Endothelial cell of umbilical vein (primary cell): ENCODE results near the gene ULK4. TPM values are rescaled to one million over a fixed set of nuclear protein-coding genes. Genes with fewer than 3 reads are reported as not detected.

ENCODE experiments used
- BruUV-seq: library from RNA; stranded (reverse); fragments of 400-500 nt; replicated peaks from 2 replicates; lab custom pipeline; 2021; lab: Mats Ljungman, UMichigan
- CTCF ChIA-PET: fragments of 300-600, 350-600 bp; sonication (Branson Sonifier 250); formaldehyde crosslinking; loops from one replicate; lab custom pipeline; 2021; ENCODE audit warnings: antibody characterized with exemption, inconsistent platforms; lab: Charles Lee
- POLR2A ChIA-PET: fragments of 300-600, 350-600 bp; sonication (Branson Sonifier 250); formaldehyde crosslinking; loops from one replicate; lab custom pipeline; 2021; ENCODE audit warnings: antibody characterized with exemption, inconsistent platforms; lab: Charles Lee
- DNase-seq: peaks from one replicate; pipeline ENCODE4 v3.0.0-alpha.2; 2011; ENCODE audit warnings: low read depth, low spot score
- FAIRE-seq: peaks from 2 replicates; lab custom pipeline; 2011; peaks lifted over from hg19 to GRCh38; lab: Jason Lieb, UNC
- H2AFZ ChIP-seq: 2 replicates; pipeline ENCODE4 v1.6.0; 2012; ENCODE audit warnings: low read depth, low read length, control low read depth, inconsistent platforms
- H3K27ac ChIP-seq: 2 replicates; pipeline ENCODE4 v1.5.1; 2011; ENCODE audit warnings: low read depth, mild to moderate bottlenecking, control low read depth, low read length, moderate library complexity; ENCODE audit not compliant: insufficient read depth
- H3K27me3 ChIP-seq, 2 experiments: 2 replicates each; pipeline versions ENCODE4 v1.6.0 to v1.6.1; 2011; ENCODE audit warnings: low read length in 2 of 2, mixed read lengths in 1 of 2; ENCODE audit not compliant: control insufficient read depth in 2 of 2, insufficient read depth in 2 of 2
- H3K36me3 ChIP-seq, 2 experiments: 2 replicates in 1 of 2; 3 replicates in 1 of 2; pipeline ENCODE4 v1.5.1; 2011; ENCODE audit warnings: low read length in 2 of 2, mild to moderate bottlenecking in 1 of 2, moderate library complexity in 1 of 2; ENCODE audit not compliant: control insufficient read depth in 2 of 2, insufficient read depth in 2 of 2; ENCODE audit errors: extremely low read depth in 1 of 2
- H3K4me1 ChIP-seq: 3 replicates; pipeline ENCODE4 v1.5.1; 2011; ENCODE audit warnings: mild to moderate bottlenecking, low read length; ENCODE audit not compliant: control insufficient read depth, insufficient read depth; ENCODE audit errors: extremely low read depth
- H3K4me2 ChIP-seq: 2 replicates; pipeline ENCODE4 v1.6.1; 2011; ENCODE audit warnings: low read length, control low read depth, mixed read lengths; ENCODE audit not compliant: insufficient read depth
- H3K4me3 ChIP-seq, 3 experiments: fragments of 200-600 bp in 1 of 3; sonication (generic), shearing (Covaris generic) in 1 of 3; replicated peaks in 1 of 3; 2 replicates each; pipeline ENCODE4 v1.5.1; 2011 to 2016; ENCODE audit warnings: control low read depth in 3 of 3, low read length in 3 of 3, mild to moderate bottlenecking in 2 of 3, inconsistent platforms in 1 of 3, low read depth in 1 of 3, moderate library complexity in 1 of 3; ENCODE audit not compliant: insufficient read depth in 1 of 3
- H3K79me2 ChIP-seq: 2 replicates; pipeline ENCODE4 v1.6.0; 2012; ENCODE audit warnings: low read length, inconsistent platforms; ENCODE audit not compliant: control insufficient read depth, insufficient read depth
- H3K9ac ChIP-seq: replicated peaks from 2 replicates; pipeline ENCODE3; 2011; ENCODE audit warnings: low read length, control low read depth; ENCODE audit not compliant: insufficient read depth; ENCODE audit errors: extremely low read depth
- H3K9me1 ChIP-seq: replicated peaks from 3 replicates; pipeline ENCODE4 v1.6.0; 2011; ENCODE audit warnings: mild to moderate bottlenecking, low read length; ENCODE audit not compliant: control insufficient read depth, insufficient read depth; ENCODE audit errors: extremely low read depth
- H3K9me3 ChIP-seq: replicated peaks from 2 replicates; pipeline ENCODE4 v1.5.1; 2012; ENCODE audit warnings: low read length, inconsistent platforms; ENCODE audit not compliant: control insufficient read depth, insufficient read depth
- H4K20me1 ChIP-seq: replicated peaks from 2 replicates; pipeline ENCODE3; 2011; ENCODE audit warnings: mild to moderate bottlenecking, low read length; ENCODE audit not compliant: control insufficient read depth, insufficient read depth; ENCODE audit errors: extremely low read depth
- EZH2 ChIP-seq: IDR thresholded peaks from 2 replicates; pipeline ENCODE4 v1.6.1; 2012; ENCODE audit warnings: borderline replicate concordance, low read depth, mild to moderate bottlenecking, moderate library complexity, low read length, inconsistent platforms; ENCODE audit not compliant: severe bottlenecking
- FOS ChIP-seq: IDR thresholded peaks from 2 replicates; pipeline ENCODE4 v1.6.1; 2011; ENCODE audit warnings: mild to moderate bottlenecking, low read length, moderate library complexity, borderline replicate concordance; ENCODE audit not compliant: insufficient read depth
- GATA2 ChIP-seq: IDR thresholded peaks from 2 replicates; pipeline ENCODE4 v1.7.0; 2011; ENCODE audit warnings: low read depth, mild to moderate bottlenecking, moderate library complexity, mixed read lengths, low read length; ENCODE audit not compliant: insufficient read length, insufficient read depth
- JUN ChIP-seq: IDR thresholded peaks from 2 replicates; pipeline ENCODE4 v1.6.1; 2011; ENCODE audit warnings: borderline replicate concordance, low read depth; ENCODE audit not compliant: insufficient read length, insufficient read depth
- MYC ChIP-seq: IDR thresholded peaks from one replicate; pipeline ENCODE4 v1.6.1; 2011; ENCODE audit warnings: mild to moderate bottlenecking, low read depth, low read length
- POLR2A ChIP-seq: IDR thresholded peaks from 2 replicates; pipeline ENCODE4 v1.6.1; 2012; ENCODE audit warnings: low read depth, mild to moderate bottlenecking, control low read depth, low read length
- POLR2AphosphoS5 ChIP-seq: IDR thresholded peaks from 2 replicates; pipeline ENCODE4 v1.6.1; 2012; ENCODE audit warnings: low read depth, mild to moderate bottlenecking, control low read depth, low read length, moderate library complexity; ENCODE audit not compliant: insufficient read depth
- dilution Hi-C: fragments of 300-500 bp; cut with MboI; formaldehyde crosslinking; loops from one replicate; pipeline ENCODE4 v1.15.0; 2019; ENCODE audit warnings: low sequenced_read_pairs; ENCODE audit not compliant: extremely low pct_ligation_motif_present
- intact Hi-C: fragments of 100-400 bp; cut with micrococcal nuclease; formaldehyde crosslinking; loops from one replicate; pipeline ENCODE4 v1.10.0; 2022
- polyA plus RNA-seq, 4 experiments: library from polyadenylated mRNA; depleted of rRNA in 3 of 4; stranded (reverse) in 3 of 4; unstranded in 1 of 4; fragments of >200 nt; gene quantifications; 2 replicates each; pipeline versions ENCODE4 v1.2.1 to v1.2.3, GENCODE V29; 2011 to 2012; ENCODE audit warnings: missing spikeins in 1 of 4
- total RNA-seq: library from RNA; stranded (reverse); gene quantifications from 2 replicates; pipeline ENCODE4 v1.2.3, GENCODE V29; 2021
- TF ChIP-seq, protein P1 (sequence below): IDR thresholded peaks from 2 replicates; pipeline ENCODE4 v1.6.1; 2011; ENCODE audit not compliant: insufficient read depth, insufficient read length
- TF ChIP-seq, protein P2 (sequence below), 2 donors: IDR thresholded peaks; 1 replicate in 1 of 2; 2 replicates in 1 of 2; pipeline ENCODE4 v1.5.1; 2011; ENCODE audit warnings: low read length in 2 of 2, mild to moderate bottlenecking in 2 of 2, moderate library complexity in 2 of 2, control low read depth in 1 of 2, inconsistent platforms in 1 of 2, low read depth in 1 of 2; ENCODE audit not compliant: insufficient read depth in 1 of 2; ENCODE audit errors: extremely low read depth in 1 of 2

Gene ULK4
- total and polyA plus RNA-seq, 2 donors (not counting 3 experiments of a cell fraction or from before 2014, with no cell fraction given), result 3.3 to 16.0 TPM

DNA sequence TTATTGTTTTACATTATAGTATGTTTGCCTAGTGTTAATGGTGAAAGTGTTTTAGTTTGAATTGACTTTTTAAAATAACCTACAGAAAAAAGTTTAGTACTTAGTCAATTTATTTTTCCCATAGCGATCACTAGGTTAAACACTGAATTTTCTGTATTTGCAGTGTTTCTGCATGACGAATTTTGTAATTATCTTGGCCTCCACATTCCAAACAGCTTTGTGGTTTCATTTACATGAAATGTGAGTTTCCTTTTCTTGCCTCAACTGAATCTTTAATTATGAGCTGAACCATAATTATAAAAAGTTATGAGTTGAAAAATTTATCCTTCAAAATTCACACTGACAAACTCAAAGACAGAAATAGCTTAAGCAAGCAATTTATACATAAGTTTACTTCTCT lies 527.1 kb downstream of the ULK4 start:
- intact Hi-C loops, result no loop called here
- H3K4me3 ChIP-seq, result no peak overlapping the region

DNA sequence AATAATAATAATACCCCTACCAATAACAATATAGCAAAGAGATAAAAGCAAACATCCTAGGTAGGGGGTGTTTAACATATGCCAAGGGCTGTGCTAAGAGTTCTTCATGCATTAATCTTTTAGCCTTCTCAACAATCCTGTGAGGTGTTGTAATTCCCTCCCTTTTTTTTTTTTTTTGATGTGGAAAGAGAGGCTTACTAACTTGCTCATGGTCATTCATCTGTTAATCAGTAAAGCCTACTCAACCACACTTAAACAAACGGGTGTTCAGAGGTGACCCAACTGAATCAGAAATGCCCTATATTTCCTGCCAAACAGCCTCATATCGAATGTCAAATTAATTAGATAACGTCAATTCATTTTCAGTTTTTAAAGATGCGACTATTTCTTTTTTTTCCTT lies 530.5 kb downstream of the ULK4 start:
- no TSS peak for BruUV-seq
- FAIRE-seq (no peak), DNase-seq (no peak)
- Histone ChIP-seq H3K4me1 (no peaks in the 10 kb centered on the region), H4K20me1 (no peaks in the 10 kb centered on the region), H2AFZ (no peak overlapping the region), H3K4me2 (no peak overlapping the region), H3K79me2 (no peaks in the 10 kb centered on the region), H3K9ac (no peak overlapping the region), H3K9me1 (no peaks in the 10 kb centered on the region), H3K36me3 (no peaks in the 10 kb centered on the region), H3K27me3 (no peaks in the 10 kb centered on the region), H3K27ac (no peak overlapping the region), H3K9me3 (no peaks in the 10 kb centered on the region), H3K4me3 (no peak overlapping the region)
- no peak for TF ChIP-seq FOS
- TF ChIP-seq GATA2, result no peak
- no peak for TF ChIP-seq POLR2AphosphoS5
- TF ChIP-seq MYC, result no peak
- TF ChIP-seq, protein P1, sequence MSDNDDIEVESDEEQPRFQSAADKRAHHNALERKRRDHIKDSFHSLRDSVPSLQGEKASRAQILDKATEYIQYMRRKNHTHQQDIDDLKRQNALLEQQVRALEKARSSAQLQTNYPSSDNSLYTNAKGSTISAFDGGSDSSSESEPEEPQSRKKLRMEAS, result no peak
- TF ChIP-seq JUN, result no peak
- TF ChIP-seq, protein P2, sequence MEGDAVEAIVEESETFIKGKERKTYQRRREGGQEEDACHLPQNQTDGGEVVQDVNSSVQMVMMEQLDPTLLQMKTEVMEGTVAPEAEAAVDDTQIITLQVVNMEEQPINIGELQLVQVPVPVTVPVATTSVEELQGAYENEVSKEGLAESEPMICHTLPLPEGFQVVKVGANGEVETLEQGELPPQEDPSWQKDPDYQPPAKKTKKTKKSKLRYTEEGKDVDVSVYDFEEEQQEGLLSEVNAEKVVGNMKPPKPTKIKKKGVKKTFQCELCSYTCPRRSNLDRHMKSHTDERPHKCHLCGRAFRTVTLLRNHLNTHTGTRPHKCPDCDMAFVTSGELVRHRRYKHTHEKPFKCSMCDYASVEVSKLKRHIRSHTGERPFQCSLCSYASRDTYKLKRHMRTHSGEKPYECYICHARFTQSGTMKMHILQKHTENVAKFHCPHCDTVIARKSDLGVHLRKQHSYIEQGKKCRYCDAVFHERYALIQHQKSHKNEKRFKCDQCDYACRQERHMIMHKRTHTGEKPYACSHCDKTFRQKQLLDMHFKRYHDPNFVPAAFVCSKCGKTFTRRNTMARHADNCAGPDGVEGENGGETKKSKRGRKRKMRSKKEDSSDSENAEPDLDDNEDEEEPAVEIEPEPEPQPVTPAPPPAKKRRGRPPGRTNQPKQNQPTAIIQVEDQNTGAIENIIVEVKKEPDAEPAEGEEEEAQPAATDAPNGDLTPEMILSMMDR (IDR thresholded peaks at IDR 0.05; ENCODE audit: extremely low read depth in 1 of 2, insufficient read depth in 1 of 2, low read depth in 1 of 2, low read length in 2 of 2), result no peak
- TF ChIP-seq EZH2, result no peak
- TF ChIP-seq POLR2A, result no peak
- CTCF ChIA-PET, result no interaction called here
- dilution Hi-C loops (no loop called here), intact Hi-C loops (no loop called here)
- POLR2A ChIA-PET, result no interaction called here

More for the DNA sequence above, 527.1 kb downstream of the ULK4 start:
- Histone ChIP-seq H3K9me3 (no peaks in the 10 kb centered on the region), H3K79me2 (no peaks in the 10 kb centered on the region), H3K36me3 (no peaks in the 10 kb centered on the region), H3K27ac (no peak overlapping the region), H3K4me2 (no peak overlapping the region), H2AFZ (no peak overlapping the region), H3K27me3 (no peaks in the 10 kb centered on the region), H4K20me1 (no peaks in the 10 kb centered on the region), H3K9ac (no peak overlapping the region), H3K9me1 (no peaks in the 10 kb centered on the region), H3K4me1 (no peaks in the 10 kb centered on the region)
- DNase-seq, result no peak
- no peak for FAIRE-seq
- ChIA-PET POLR2A (no interaction called here), CTCF (no interaction called here)
- no TSS peak for BruUV-seq
- no peak for TF ChIP-seq POLR2AphosphoS5
- no peak for TF ChIP-seq GATA2
- TF ChIP-seq MYC, result no peak
- dilution Hi-C loops, result no loop called here
